ENCODE measurements around the gene CSHL1.

- TF ChIP-seq CTCF (IDR thresholded peaks at IDR 0.05) (no peak), POLR2A (IDR thresholded peaks at IDR 0.05) (no peak)
Measured at GRCh38 chr17:63911041-63911635, at the start of gene CSHL1.
